Endothelial cell of umbilical vein (primary cell): ENCODE measurements around the gene PMAIP1. TPM values are rescaled to one million over a fixed set of nuclear protein-coding genes. Genes with fewer than 3 reads are reported as not detected.

Experiments used
- BruUV-seq: library from RNA; stranded (reverse); fragments of 400-500 nt; replicated peaks from 2 replicates; lab custom pipeline; 2021; lab: Mats Ljungman, UMichigan
- CTCF ChIA-PET: fragments of 300-600, 350-600 bp; sonication (Branson Sonifier 250); formaldehyde crosslinking; loops from one replicate; lab custom pipeline; 2021; ENCODE audit warnings: antibody characterized with exemption, inconsistent platforms; lab: Charles Lee
- POLR2A ChIA-PET: fragments of 300-600, 350-600 bp; sonication (Branson Sonifier 250); formaldehyde crosslinking; loops from one replicate; lab custom pipeline; 2021; ENCODE audit warnings: antibody characterized with exemption, inconsistent platforms; lab: Charles Lee
- DNase-seq: peaks from one replicate; pipeline ENCODE4 v3.0.0-alpha.2; 2011; ENCODE audit warnings: low read depth, low spot score
- FAIRE-seq: peaks from 2 replicates; lab custom pipeline; 2011; peaks lifted over from hg19 to GRCh38; lab: Jason Lieb, UNC
- H2AFZ ChIP-seq: 2 replicates; pipeline ENCODE4 v1.6.0; 2012; ENCODE audit warnings: low read depth, low read length, control low read depth, inconsistent platforms
- H3K27ac ChIP-seq: 2 replicates; pipeline ENCODE4 v1.5.1; 2011; ENCODE audit warnings: low read depth, mild to moderate bottlenecking, control low read depth, low read length, moderate library complexity; ENCODE audit not compliant: insufficient read depth
- H3K27me3 ChIP-seq, 2 experiments: 2 replicates each; pipeline versions ENCODE4 v1.6.0 to v1.6.1; 2011; ENCODE audit warnings: low read length in 2 of 2, mixed read lengths in 1 of 2; ENCODE audit not compliant: control insufficient read depth in 2 of 2, insufficient read depth in 2 of 2
- H3K36me3 ChIP-seq, 2 experiments: 2 replicates in 1 of 2; 3 replicates in 1 of 2; pipeline ENCODE4 v1.5.1; 2011; ENCODE audit warnings: low read length in 2 of 2, mild to moderate bottlenecking in 1 of 2, moderate library complexity in 1 of 2; ENCODE audit not compliant: control insufficient read depth in 2 of 2, insufficient read depth in 2 of 2; ENCODE audit errors: extremely low read depth in 1 of 2
- H3K4me1 ChIP-seq: 3 replicates; pipeline ENCODE4 v1.5.1; 2011; ENCODE audit warnings: mild to moderate bottlenecking, low read length; ENCODE audit not compliant: control insufficient read depth, insufficient read depth; ENCODE audit errors: extremely low read depth
- H3K4me2 ChIP-seq: 2 replicates; pipeline ENCODE4 v1.6.1; 2011; ENCODE audit warnings: low read length, control low read depth, mixed read lengths; ENCODE audit not compliant: insufficient read depth
- H3K4me3 ChIP-seq, 3 experiments: fragments of 200-600 bp in 1 of 3; sonication (generic), shearing (Covaris generic) in 1 of 3; replicated peaks in 1 of 3; 2 replicates each; pipeline ENCODE4 v1.5.1; 2011 to 2016; ENCODE audit warnings: control low read depth in 3 of 3, low read length in 3 of 3, mild to moderate bottlenecking in 2 of 3, inconsistent platforms in 1 of 3, low read depth in 1 of 3, moderate library complexity in 1 of 3; ENCODE audit not compliant: insufficient read depth in 1 of 3
- H3K79me2 ChIP-seq: 2 replicates; pipeline ENCODE4 v1.6.0; 2012; ENCODE audit warnings: low read length, inconsistent platforms; ENCODE audit not compliant: control insufficient read depth, insufficient read depth
- H3K9ac ChIP-seq: replicated peaks from 2 replicates; pipeline ENCODE3; 2011; ENCODE audit warnings: low read length, control low read depth; ENCODE audit not compliant: insufficient read depth; ENCODE audit errors: extremely low read depth
- H3K9me1 ChIP-seq: replicated peaks from 3 replicates; pipeline ENCODE4 v1.6.0; 2011; ENCODE audit warnings: mild to moderate bottlenecking, low read length; ENCODE audit not compliant: control insufficient read depth, insufficient read depth; ENCODE audit errors: extremely low read depth
- H3K9me3 ChIP-seq: replicated peaks from 2 replicates; pipeline ENCODE4 v1.5.1; 2012; ENCODE audit warnings: low read length, inconsistent platforms; ENCODE audit not compliant: control insufficient read depth, insufficient read depth
- H4K20me1 ChIP-seq: replicated peaks from 2 replicates; pipeline ENCODE3; 2011; ENCODE audit warnings: mild to moderate bottlenecking, low read length; ENCODE audit not compliant: control insufficient read depth, insufficient read depth; ENCODE audit errors: extremely low read depth
- EZH2 ChIP-seq: IDR thresholded peaks from 2 replicates; pipeline ENCODE4 v1.6.1; 2012; ENCODE audit warnings: borderline replicate concordance, low read depth, mild to moderate bottlenecking, moderate library complexity, low read length, inconsistent platforms; ENCODE audit not compliant: severe bottlenecking
- FOS ChIP-seq: IDR thresholded peaks from 2 replicates; pipeline ENCODE4 v1.6.1; 2011; ENCODE audit warnings: mild to moderate bottlenecking, low read length, moderate library complexity, borderline replicate concordance; ENCODE audit not compliant: insufficient read depth
- POLR2A ChIP-seq: IDR thresholded peaks from 2 replicates; pipeline ENCODE4 v1.6.1; 2012; ENCODE audit warnings: low read depth, mild to moderate bottlenecking, control low read depth, low read length
- POLR2AphosphoS5 ChIP-seq: IDR thresholded peaks from 2 replicates; pipeline ENCODE4 v1.6.1; 2012; ENCODE audit warnings: low read depth, mild to moderate bottlenecking, control low read depth, low read length, moderate library complexity; ENCODE audit not compliant: insufficient read depth
- dilution Hi-C: fragments of 300-500 bp; cut with MboI; formaldehyde crosslinking; loops from one replicate; pipeline ENCODE4 v1.15.0; 2019; ENCODE audit warnings: low sequenced_read_pairs; ENCODE audit not compliant: extremely low pct_ligation_motif_present
- intact Hi-C: fragments of 100-400 bp; cut with micrococcal nuclease; formaldehyde crosslinking; loops from one replicate; pipeline ENCODE4 v1.10.0; 2022
- polyA plus RNA-seq, 4 experiments: library from polyadenylated mRNA; depleted of rRNA in 3 of 4; stranded (reverse) in 3 of 4; unstranded in 1 of 4; fragments of >200 nt; gene quantifications; 2 replicates each; pipeline versions ENCODE4 v1.2.1 to v1.2.3, GENCODE V29; 2011 to 2012; ENCODE audit warnings: missing spikeins in 1 of 4
- total RNA-seq: library from RNA; stranded (reverse); gene quantifications from 2 replicates; pipeline ENCODE4 v1.2.3, GENCODE V29; 2021
- TF ChIP-seq, protein P1 (sequence below), 2 donors: IDR thresholded peaks; 1 replicate in 1 of 2; 2 replicates in 1 of 2; pipeline ENCODE4 v1.5.1; 2011; ENCODE audit warnings: low read length in 2 of 2, mild to moderate bottlenecking in 2 of 2, moderate library complexity in 2 of 2, control low read depth in 1 of 2, inconsistent platforms in 1 of 2, low read depth in 1 of 2; ENCODE audit not compliant: insufficient read depth in 1 of 2; ENCODE audit errors: extremely low read depth in 1 of 2
- TF ChIP-seq, protein P2 (sequence below): IDR thresholded peaks from 2 replicates; pipeline ENCODE4 v1.6.1; 2011; ENCODE audit not compliant: insufficient read depth, insufficient read length

The PMAIP1 gene
- total and polyA plus RNA-seq, 2 donors (not counting 3 experiments of a cell fraction or from before 2014, with no cell fraction given) = 7.6 to 11.9 TPM

DNA sequence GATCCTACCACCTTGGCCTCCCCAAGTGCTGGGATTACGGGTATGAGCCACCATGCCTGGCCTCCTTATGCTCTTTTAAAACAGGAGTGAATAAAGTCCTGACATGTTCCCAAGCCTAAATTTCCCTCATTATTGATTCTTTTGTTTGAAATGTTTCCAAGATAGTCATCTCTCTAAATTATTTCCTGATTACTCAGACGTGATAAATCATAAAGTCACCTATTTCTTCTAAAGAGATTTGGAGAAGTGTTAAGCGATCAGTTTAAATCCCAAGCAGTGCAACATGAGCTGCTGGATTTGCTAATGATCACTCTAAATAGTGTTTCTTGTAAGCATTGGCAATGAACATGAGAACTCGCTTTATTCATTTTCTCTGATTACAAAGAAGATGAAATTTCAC, 51.8 kb downstream of the PMAIP1 start:
- Histone ChIP-seq H3K9ac (no peak overlapping the region), H3K36me3 (no peaks in the 10 kb centered on the region), H3K4me2 (no peak overlapping the region), H3K27ac (no peak overlapping the region), H3K27me3 (no peaks in the 10 kb centered on the region), H3K9me1 (no peaks in the 10 kb centered on the region), H2AFZ (no peak overlapping the region), H3K4me1 (no peaks in the 10 kb centered on the region), H3K4me3 (no peak overlapping the region), H4K20me1 (no peaks in the 10 kb centered on the region), H3K9me3 (no peaks in the 10 kb centered on the region), H3K79me2 (no peaks in the 10 kb centered on the region)
- dilution Hi-C loops (no loop called here), intact Hi-C loops (no loop called here)
- DNase-seq (no peak), FAIRE-seq (no peak)
- no peak for TF ChIP-seq EZH2
- TF ChIP-seq POLR2AphosphoS5 = no peak
- no peak for TF ChIP-seq POLR2A
- TF ChIP-seq, protein P1, sequence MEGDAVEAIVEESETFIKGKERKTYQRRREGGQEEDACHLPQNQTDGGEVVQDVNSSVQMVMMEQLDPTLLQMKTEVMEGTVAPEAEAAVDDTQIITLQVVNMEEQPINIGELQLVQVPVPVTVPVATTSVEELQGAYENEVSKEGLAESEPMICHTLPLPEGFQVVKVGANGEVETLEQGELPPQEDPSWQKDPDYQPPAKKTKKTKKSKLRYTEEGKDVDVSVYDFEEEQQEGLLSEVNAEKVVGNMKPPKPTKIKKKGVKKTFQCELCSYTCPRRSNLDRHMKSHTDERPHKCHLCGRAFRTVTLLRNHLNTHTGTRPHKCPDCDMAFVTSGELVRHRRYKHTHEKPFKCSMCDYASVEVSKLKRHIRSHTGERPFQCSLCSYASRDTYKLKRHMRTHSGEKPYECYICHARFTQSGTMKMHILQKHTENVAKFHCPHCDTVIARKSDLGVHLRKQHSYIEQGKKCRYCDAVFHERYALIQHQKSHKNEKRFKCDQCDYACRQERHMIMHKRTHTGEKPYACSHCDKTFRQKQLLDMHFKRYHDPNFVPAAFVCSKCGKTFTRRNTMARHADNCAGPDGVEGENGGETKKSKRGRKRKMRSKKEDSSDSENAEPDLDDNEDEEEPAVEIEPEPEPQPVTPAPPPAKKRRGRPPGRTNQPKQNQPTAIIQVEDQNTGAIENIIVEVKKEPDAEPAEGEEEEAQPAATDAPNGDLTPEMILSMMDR (IDR thresholded peaks at IDR 0.05; ENCODE audit: extremely low read depth in 1 of 2, insufficient read depth in 1 of 2, low read depth in 1 of 2, low read length in 2 of 2) = no peak
- TF ChIP-seq FOS = no peak
- TF ChIP-seq, protein P2, sequence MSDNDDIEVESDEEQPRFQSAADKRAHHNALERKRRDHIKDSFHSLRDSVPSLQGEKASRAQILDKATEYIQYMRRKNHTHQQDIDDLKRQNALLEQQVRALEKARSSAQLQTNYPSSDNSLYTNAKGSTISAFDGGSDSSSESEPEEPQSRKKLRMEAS = no peak
- ChIA-PET CTCF (no interaction called here), POLR2A (no interaction called here)
- BruUV-seq = no TSS peak
